Activated CD8-positive, alpha-beta memory T cell treated with anti-CD3 and anti-CD28 coated beads for 24 hours (primary cell): Measurements from ENCODE around the gene MORF4L2.
A peak's percentile ranks its signal among the peaks of the same experiment; 100 is the strongest.

Source experiments
- DNase-seq: peaks from one replicate; pipeline ENCODE4 v3.0.0-alpha.2; 2020

The MORF4L2 gene

DNA sequence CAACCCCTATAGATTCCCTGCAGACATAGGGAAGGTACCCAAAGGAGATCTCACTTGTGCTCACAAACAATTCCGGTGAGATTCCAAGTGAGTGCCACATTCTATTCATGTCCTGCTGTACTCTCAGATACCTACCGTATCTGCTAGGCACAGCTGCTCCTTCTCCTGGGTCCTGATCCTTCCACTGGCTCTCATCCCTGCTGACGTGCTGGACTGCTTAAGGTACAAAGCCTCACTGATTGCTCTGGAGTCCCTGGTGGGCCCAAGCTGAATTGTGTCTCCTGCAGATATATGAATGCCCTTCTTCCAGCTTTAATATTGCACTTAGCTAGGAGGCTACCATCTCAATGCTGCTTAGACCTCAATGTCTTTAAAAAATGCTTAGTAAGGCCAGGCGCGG is 55.4 kb downstream of the MORF4L2 start:
- no peak for DNase-seq

DNA sequence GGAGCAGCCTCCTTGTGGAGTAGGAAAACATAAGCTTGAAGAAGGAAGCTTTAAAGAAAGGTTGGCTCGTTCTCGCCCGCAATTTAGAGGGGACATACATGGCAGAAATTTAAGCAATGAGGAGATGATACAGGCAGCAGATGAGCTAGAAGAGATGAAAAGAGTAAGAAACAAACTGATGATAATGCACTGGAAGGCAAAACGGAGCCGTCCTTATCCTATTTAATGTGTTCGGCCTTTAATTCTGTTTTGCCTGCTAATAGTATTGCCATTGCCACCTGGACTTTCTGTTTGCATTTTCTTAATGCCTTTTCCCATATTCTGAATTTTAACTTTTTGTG is 56.4 kb downstream of the MORF4L2 start:
- DNase-seq, result no peak

DNA sequence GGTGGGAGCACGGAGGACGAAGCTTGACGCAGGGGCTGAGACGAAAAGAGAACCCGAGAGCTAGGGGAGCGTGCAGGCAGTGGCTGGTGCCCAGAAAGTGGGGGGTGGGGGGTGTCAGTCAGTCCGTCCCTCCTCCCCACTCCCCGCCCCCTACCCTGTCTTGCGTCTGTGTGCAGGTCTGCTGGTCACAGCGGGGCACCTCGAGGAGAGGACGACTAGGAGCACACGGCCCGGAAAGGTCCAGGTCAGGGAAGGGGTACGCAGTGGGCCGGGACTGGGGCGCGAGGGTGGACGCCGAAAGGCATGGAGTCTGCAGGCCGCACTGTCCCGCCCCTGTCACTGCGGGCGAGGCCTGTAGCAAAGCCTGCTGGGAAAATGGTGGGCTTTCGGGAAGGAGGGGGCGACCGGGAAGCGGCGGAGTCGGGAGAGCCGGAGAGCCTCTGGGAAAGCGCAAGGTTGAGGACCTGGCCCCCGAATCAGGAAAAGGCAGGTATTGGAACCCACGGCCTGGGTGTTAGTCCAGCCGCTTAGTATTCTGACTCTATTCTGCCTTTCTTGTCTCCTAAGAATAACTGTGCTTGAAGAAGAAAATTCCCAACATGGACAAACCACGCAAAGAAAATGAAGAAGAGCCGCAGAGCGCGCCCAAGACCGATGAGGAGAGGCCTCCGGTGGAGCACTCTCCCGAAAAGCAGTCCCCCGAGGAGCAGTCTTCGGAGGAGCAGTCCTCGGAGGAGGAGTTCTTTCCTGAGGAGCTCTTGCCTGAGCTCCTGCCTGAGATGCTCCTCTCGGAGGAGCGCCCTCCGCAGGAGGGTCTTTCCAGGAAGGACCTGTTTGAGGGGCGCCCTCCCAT is 57.0 kb downstream of the MORF4L2 start:
- DNase-seq, result peak; percentile 69

DNA sequence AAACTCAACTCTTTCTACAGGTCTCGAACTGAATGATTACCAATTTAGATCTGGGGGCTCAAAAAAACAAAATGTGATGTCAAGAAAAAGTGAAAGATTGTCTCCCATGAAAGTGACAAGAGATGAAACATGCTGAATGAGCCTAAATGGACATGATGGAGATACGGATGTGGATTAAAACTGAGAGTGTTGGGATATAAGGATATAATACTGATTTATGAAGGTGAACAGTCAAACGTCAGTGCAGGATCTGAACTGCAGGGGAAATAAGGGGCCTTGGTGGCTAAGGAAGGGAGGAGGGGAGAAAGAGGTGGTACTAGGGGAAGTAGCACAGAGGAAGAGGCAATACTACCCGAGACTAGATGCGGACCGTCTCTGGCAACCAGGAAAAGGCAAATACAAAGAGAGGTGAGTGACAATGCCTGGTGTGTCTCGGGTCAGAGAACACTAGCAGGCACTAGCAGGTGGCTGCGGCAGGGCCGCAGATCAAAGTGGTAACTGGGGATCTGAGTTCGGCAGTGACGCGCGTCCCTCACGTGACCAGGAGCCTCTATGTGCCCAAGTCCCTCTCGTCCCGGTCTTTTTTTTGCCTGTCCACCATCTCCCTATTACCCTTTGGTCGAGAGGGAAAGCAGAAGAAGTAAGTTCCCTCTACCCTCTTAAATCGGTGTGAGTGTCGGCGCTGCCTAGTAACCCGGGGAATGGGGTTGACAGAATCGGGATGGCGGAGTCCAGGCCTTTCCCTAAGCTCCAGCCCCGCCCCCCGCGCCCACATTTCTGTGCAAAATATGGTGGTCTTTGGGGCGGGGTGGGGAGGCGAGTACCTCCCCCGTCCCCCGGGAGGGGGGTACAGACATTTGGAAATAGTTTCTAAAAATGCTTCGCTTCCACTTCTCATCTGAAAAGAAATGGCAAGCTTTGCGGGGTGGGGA is 57.8 kb downstream of the MORF4L2 start, which contains the start of gene TCEAL1:
TCEAL1 (plus strand) TSS at position 590 of the 932 bp plus-strand sequence. CDS start 942 bp downstream, outside the sequence.
- peak; percentile 71 for DNase-seq

DNA sequence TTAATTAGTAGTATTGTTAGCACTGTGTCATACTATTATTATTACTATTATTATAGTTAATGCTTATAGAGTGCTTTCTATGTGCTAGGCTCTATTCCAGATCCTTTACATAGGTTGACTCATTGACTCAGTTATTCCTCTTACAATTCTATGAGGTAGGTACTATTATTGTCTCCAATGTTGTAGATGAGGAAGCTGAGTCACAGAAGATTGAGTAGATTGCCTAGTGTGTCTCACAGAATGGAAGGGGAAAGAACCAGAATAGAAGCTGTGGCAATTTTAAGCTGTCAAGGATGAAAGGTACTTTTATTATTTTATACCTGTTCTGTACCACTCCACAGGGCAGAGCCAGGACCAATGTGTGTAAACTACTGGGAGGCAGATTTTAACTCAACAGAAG is 59.6 kb downstream of the MORF4L2 start:
- no peak for DNase-seq
